GM19238 (cell line): ENCODE results near the gene KLRG1.

ENCODE experiments used
- DNase-seq: peaks from one replicate; pipeline ENCODE4 v3.0.0; 2011; ENCODE audit warnings: low spot score; ENCODE audit not compliant: insufficient read length

KLRG1 gene

GRCh38 chr12:9040484-9041186, 51.3 kb downstream of the KLRG1 start:
- DNase-seq: no peak

GRCh38 chr12:9041321-9041720, 52.0 kb downstream of the KLRG1 start:
- no peak for DNase-seq

GRCh38 chr12:9043766-9044165, 54.4 kb downstream of the KLRG1 start:
- DNase-seq: no peak

- DNase-seq: no peak
Measured at GRCh38 chr12:9047105-9047504, 57.8 kb downstream of the KLRG1 start.

GRCh38 chr12:9048930-9049329, 59.6 kb downstream of the KLRG1 start:
- DNase-seq: no peak

- no peak for DNase-seq
Measured at GRCh38 chr12:9049520-9050133, 60.3 kb downstream of the KLRG1 start.

GRCh38 chr12:9050521-9051157, 61.3 kb downstream of the KLRG1 start:
- no peak for DNase-seq

- DNase-seq: no peak
Measured at GRCh38 chr12:9051158-9051550, 61.8 kb downstream of the KLRG1 start.

GRCh38 chr12:9052610-9053009, 63.3 kb downstream of the KLRG1 start:
- no peak for DNase-seq
